GM23338 (cell line): ENCODE measurements around the gene SYT13. TPM values are rescaled to one million over a fixed set of nuclear protein-coding genes. Genes with fewer than 3 reads are reported as not detected.

Source experiments
- ATAC-seq: fragments of 200-7000 bp; cut with Tn5 transposase; 3 replicates; pipeline ENCODE4 v1.9.1; 2020
- DNase-seq: peaks from one replicate; pipeline ENCODE4 v3.0.0-alpha.2; 2015; ENCODE audit warnings: low spot score
- H2AFZ ChIP-seq: fragments of 200-600 bp; sonication (generic); 2 replicates; pipeline ENCODE4 v1.8.0; 2016; ENCODE audit warnings: antibody characterized with exemption, mild to moderate bottlenecking, moderate library complexity
- H3F3A ChIP-seq: fragments of 200-600 bp; sonication (generic); replicated peaks from 2 replicates; pipeline ENCODE4 v1.8.0; 2017; ENCODE audit warnings: antibody characterized with exemption, mixed run types, low read depth
- H3K27ac ChIP-seq: fragments of 200-600 bp; sonication (generic); 2 replicates; pipeline ENCODE4 v1.6.1; 2016; ENCODE audit warnings: low read depth
- H3K27me3 ChIP-seq: fragments of 200-600 bp; sonication (generic); 2 replicates; pipeline ENCODE4 v1.8.0; 2016; ENCODE audit warnings: mild to moderate bottlenecking, mixed run types, moderate library complexity; ENCODE audit not compliant: insufficient read depth
- H3K36me3 ChIP-seq: fragments of 200-600 bp; sonication (generic); 2 replicates; pipeline ENCODE4 v1.8.0; 2016; ENCODE audit warnings: mild to moderate bottlenecking; ENCODE audit not compliant: insufficient read depth
- H3K4me1 ChIP-seq: fragments of 200-600 bp; sonication (generic); 2 replicates; pipeline ENCODE4 v1.8.0; 2016; ENCODE audit warnings: mild to moderate bottlenecking, moderate library complexity; ENCODE audit not compliant: insufficient read depth
- H3K4me2 ChIP-seq: fragments of 200-600 bp; sonication (generic); 2 replicates; pipeline ENCODE4 v1.7.1; 2017; ENCODE audit warnings: mixed run types
- H3K4me3 ChIP-seq: fragments of 200-600 bp; sonication (generic); 2 replicates; pipeline ENCODE4 v1.6.1; 2016; ENCODE audit warnings: mixed run types
- H3K79me2 ChIP-seq: fragments of 200-600 bp; sonication (generic); replicated peaks from 2 replicates; pipeline ENCODE4 v1.8.0; 2017; ENCODE audit warnings: mild to moderate bottlenecking; ENCODE audit not compliant: insufficient read depth
- H3K9me2 ChIP-seq: fragments of 200-600 bp; sonication (generic); 2 replicates; pipeline ENCODE4 v1.8.0; 2017; ENCODE audit not compliant: insufficient read depth
- H4K20me1 ChIP-seq: fragments of 200-600 bp; sonication (generic); replicated peaks from 2 replicates; pipeline ENCODE4 v1.8.0; 2017; ENCODE audit warnings: mild to moderate bottlenecking; ENCODE audit not compliant: insufficient read depth
- H3K27ac Mint-ChIP-seq: 2 replicates; pipeline ENCODE4 v1.8.0; 2020; ENCODE audit warnings: inconsistent platforms, mild to moderate bottlenecking, moderate library complexity, mixed read lengths
- H3K27me3 Mint-ChIP-seq: 3 replicates; pipeline ENCODE4 v1.8.0; 2022; ENCODE audit warnings: low read depth, mild to moderate bottlenecking, moderate library complexity, mixed read lengths, inconsistent platforms; ENCODE audit not compliant: insufficient read depth, poor library complexity
- H3K36me3 Mint-ChIP-seq: 3 replicates; pipeline ENCODE4 v1.8.0; 2021; ENCODE audit warnings: low read depth, mild to moderate bottlenecking, inconsistent platforms, moderate library complexity, mixed read lengths
- H3K4me1 Mint-ChIP-seq: 3 replicates; pipeline ENCODE4 v1.8.0; 2020; ENCODE audit warnings: mild to moderate bottlenecking, inconsistent platforms, mixed read lengths
- H3K4me3 Mint-ChIP-seq: 3 replicates; pipeline ENCODE4 v1.8.0; 2021; ENCODE audit warnings: moderate library complexity, mild to moderate bottlenecking, inconsistent platforms, mixed read lengths
- H3K9me3 Mint-ChIP-seq: 3 replicates; pipeline ENCODE4 v1.8.0; 2020; ENCODE audit warnings: moderate library complexity, mild to moderate bottlenecking, inconsistent platforms, mixed read lengths
- CREB1 ChIP-seq: fragments of 250-450 bp; sonication (Bioruptor Pico); IDR thresholded peaks from 2 replicates; pipeline ENCODE4 v1.5.0; 2020; ENCODE audit warnings: low read depth, mild to moderate bottlenecking, moderate library complexity
- CTCF ChIP-seq, 2 experiments: fragments of 200-600 bp in 1 of 2; sonication (generic) in 1 of 2; conservative IDR thresholded peaks; 2 replicates each; pipeline versions ENCODE4 v1.5.1 to v1.6.1; 2016 to 2017; ENCODE audit warnings: antibody characterized with exemption in 2 of 2, low read depth in 2 of 2, mild to moderate bottlenecking in 2 of 2, moderate library complexity in 1 of 2
- EZH2 ChIP-seq: fragments of 200-600 bp; sonication (generic); IDR thresholded peaks from one replicate; pipeline ENCODE4 v1.8.0; 2017; ENCODE audit warnings: antibody characterized with exemption, mild to moderate bottlenecking, low read depth; ENCODE audit not compliant: unreplicated experiment
- EZH2phosphoT487 ChIP-seq: fragments of 200-600 bp; sonication (generic); IDR thresholded peaks from one replicate; pipeline ENCODE4 v1.8.1; 2018; ENCODE audit warnings: antibody characterized with exemption; ENCODE audit not compliant: unreplicated experiment
- JUNB ChIP-seq: IDR thresholded peaks from one replicate; pipeline ENCODE4 v1.6.1; 2016; ENCODE audit warnings: antibody characterized with exemption; ENCODE audit not compliant: unreplicated experiment
- NANOG ChIP-seq: IDR thresholded peaks from 2 replicates; pipeline ENCODE4 v1.6.1; 2016; ENCODE audit warnings: antibody characterized with exemption, borderline replicate concordance
- STAT1 ChIP-seq: IDR thresholded peaks from one replicate; pipeline ENCODE4 v1.6.1; 2016; ENCODE audit warnings: antibody characterized with exemption; ENCODE audit not compliant: unreplicated experiment
- ZNF331 ChIP-seq: fragments of 250-450 bp; sonication (Bioruptor Pico); IDR thresholded peaks from 2 replicates; pipeline ENCODE4 v1.5.0; 2020; ENCODE audit warnings: low read depth, mild to moderate bottlenecking, moderate library complexity
- polyA plus RNA-seq: library from polyadenylated mRNA; unstranded; fragments of >200 nt; fragmentation: Nextera tagmentation; extraction: Ambion mirVana; gene quantifications from 2 replicates; pipeline ENCODE4 v1.2.1, GENCODE V29; 2016
- total RNA-seq: library from RNA; depleted of rRNA; stranded (reverse); fragments of >200 nt; shearing (Covaris generic); gene quantifications from 2 replicates; pipeline ENCODE4 v1.2.3, GENCODE V29; 2014
- TF ChIP-seq, protein P1 (sequence below): IDR thresholded peaks from one replicate; pipeline ENCODE4 v1.6.1; 2018; ENCODE audit warnings: antibody characterized with exemption; ENCODE audit not compliant: unreplicated experiment

Gene SYT13
- total and polyA plus RNA-seq, 2 experiments from 2014 or later, result 3.4 to 16.3 TPM

DNA sequence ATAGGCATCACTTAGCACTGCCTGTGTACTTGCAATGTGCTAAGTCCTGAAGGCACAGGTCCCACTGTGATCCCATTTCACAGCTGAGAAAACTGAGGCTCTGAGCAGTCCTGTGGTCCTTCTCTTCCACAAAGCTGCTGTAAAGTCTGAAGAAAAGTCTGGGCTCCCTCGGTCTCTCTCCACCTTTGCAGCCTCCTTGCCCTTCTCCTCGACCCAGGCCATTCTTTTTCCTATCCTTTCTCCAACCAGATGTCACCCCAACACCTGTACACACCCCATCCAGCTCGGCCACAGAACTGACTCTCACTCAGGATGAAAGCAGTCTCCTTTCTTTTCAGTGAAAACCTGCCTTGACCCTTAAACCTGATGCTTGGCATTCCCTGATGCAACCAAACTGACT, 42.6 kb upstream of the SYT13 start:
- no peak overlapping the region for H3K4me3 Mint-ChIP-seq
- no peaks in the 10 kb centered on the region for H3K79me2 ChIP-seq
- no peak for TF ChIP-seq JUNB
- TF ChIP-seq NANOG, result no peak
- no peak for TF ChIP-seq EZH2phosphoT487

GRCh38 chr11:45324459-45324858, 38.3 kb upstream of the SYT13 start:
- no peaks in the 10 kb centered on the region for H3K27me3 ChIP-seq
- no peaks in the 10 kb centered on the region for H3K36me3 ChIP-seq
- H3K4me3 ChIP-seq, result no peak overlapping the region
- no peak overlapping the region for H3K27ac ChIP-seq
- no peaks in the 10 kb centered on the region for H4K20me1 ChIP-seq
- no peak overlapping the region for H3K4me2 ChIP-seq
- Mint-ChIP-seq H3K4me3 (no peak overlapping the region), H3K36me3 (no peaks in the 10 kb centered on the region; the same call in 2 of the 3 replicates), H3K9me3 (peaks cover 6% of the 10 kb centered on the region; the same call in 1 of the 3 replicates), H3K27me3 (peaks cover 8% of the 10 kb centered on the region), H3K4me1 (no peaks in the 10 kb centered on the region), H3K27ac (no peak overlapping the region)
- ATAC-seq (no peak), DNase-seq (no peak)
- no peaks in the 10 kb centered on the region for H3F3A ChIP-seq
- TF ChIP-seq STAT1 (no peak), NANOG (no peak)
- H3K9me2 ChIP-seq, result no peaks in the 10 kb centered on the region; the same call in 1 of the 2 replicates
- H3K4me1 ChIP-seq, result no peaks in the 10 kb centered on the region
- no peaks in the 10 kb centered on the region for H3K79me2 ChIP-seq
- H2AFZ ChIP-seq, result no peak overlapping the region

More for the DNA sequence above, 42.6 kb upstream of the SYT13 start:
- Histone ChIP-seq H2AFZ (no peak overlapping the region), H3K4me3 (no peak overlapping the region), H3K27me3 (no peaks in the 10 kb centered on the region), H4K20me1 (no peaks in the 10 kb centered on the region), H3K9me2 (no peaks in the 10 kb centered on the region), H3K36me3 (no peaks in the 10 kb centered on the region), H3F3A (no peaks in the 10 kb centered on the region), H3K4me2 (no peak overlapping the region), H3K27ac (no peak overlapping the region), H3K4me1 (no peaks in the 10 kb centered on the region)
- DNase-seq (no peak), ATAC-seq (no peak)
- H3K9me3 Mint-ChIP-seq, result peaks cover 6% of the 10 kb centered on the region; the same call in 1 of the 3 replicates
- H3K36me3 Mint-ChIP-seq, result no peaks in the 10 kb centered on the region; the same call in 2 of the 3 replicates
- no peak overlapping the region for H3K27ac Mint-ChIP-seq
- H3K27me3 Mint-ChIP-seq, result peaks cover 7% of the 10 kb centered on the region
- peaks cover 6% of the 10 kb centered on the region; the same call in 2 of the 3 replicates for H3K4me1 Mint-ChIP-seq

DNA sequence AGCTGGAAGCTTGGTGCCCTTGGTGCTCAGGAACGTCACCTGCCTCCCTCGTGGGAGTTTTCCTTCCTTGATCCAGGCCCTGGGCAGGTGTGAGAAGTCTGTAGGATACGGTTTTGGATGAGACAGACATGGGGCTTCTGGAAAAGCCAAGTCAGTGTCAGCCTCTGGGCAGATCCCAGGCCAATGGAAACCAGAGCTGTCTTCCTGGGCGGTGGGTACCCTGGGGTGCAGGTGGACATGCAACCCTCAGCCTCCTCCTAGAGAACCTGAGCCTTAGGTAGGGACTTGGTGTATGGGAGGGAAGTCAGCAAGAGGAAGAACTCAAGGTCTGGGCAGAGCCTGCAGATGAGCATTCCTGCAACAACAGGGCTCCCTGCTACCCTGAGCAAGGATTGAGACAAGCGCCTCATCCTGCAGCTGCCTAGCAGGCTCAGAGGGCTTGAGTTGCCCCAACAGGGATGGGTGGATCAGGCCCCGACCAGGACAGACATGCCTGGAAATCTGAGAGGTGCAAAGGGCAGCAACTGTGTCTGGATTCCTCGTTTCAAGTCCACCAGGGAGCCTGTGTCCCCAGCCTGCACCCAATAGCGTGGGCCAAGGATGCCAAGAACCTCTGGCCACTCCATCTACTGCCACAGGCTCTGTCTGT, 37.6 kb upstream of the SYT13 start:
- H3K27me3 Mint-ChIP-seq, result peaks cover 7% of the 10 kb centered on the region
- ATAC-seq (no peak), DNase-seq (no peak)
- Histone ChIP-seq H3K36me3 (no peaks in the 10 kb centered on the region), H3K27ac (no peak overlapping the region), H3F3A (no peaks in the 10 kb centered on the region), H3K79me2 (no peaks in the 10 kb centered on the region), H3K27me3 (no peaks in the 10 kb centered on the region), H4K20me1 (no peaks in the 10 kb centered on the region), H3K4me1 (no peaks in the 10 kb centered on the region), H3K4me3 (no peak overlapping the region), H3K4me2 (no peak overlapping the region), H2AFZ (no peak overlapping the region), H3K9me2 (no peaks in the 10 kb centered on the region; the same call in 1 of the 2 replicates)
- no peaks in the 10 kb centered on the region; the same call in 2 of the 3 replicates for H3K36me3 Mint-ChIP-seq
- H3K4me3 Mint-ChIP-seq, result no peak overlapping the region
- no peaks in the 10 kb centered on the region for H3K4me1 Mint-ChIP-seq
- peaks cover 6% of the 10 kb centered on the region; the same call in 1 of the 3 replicates for H3K9me3 Mint-ChIP-seq
- no peak overlapping the region for H3K27ac Mint-ChIP-seq
- TF ChIP-seq STAT1, result no peak
- no peak for TF ChIP-seq CTCF (conservative IDR thresholded peaks at IDR 0.05; ENCODE audit: low read depth in 2 of 2)
- TF ChIP-seq, protein P1, sequence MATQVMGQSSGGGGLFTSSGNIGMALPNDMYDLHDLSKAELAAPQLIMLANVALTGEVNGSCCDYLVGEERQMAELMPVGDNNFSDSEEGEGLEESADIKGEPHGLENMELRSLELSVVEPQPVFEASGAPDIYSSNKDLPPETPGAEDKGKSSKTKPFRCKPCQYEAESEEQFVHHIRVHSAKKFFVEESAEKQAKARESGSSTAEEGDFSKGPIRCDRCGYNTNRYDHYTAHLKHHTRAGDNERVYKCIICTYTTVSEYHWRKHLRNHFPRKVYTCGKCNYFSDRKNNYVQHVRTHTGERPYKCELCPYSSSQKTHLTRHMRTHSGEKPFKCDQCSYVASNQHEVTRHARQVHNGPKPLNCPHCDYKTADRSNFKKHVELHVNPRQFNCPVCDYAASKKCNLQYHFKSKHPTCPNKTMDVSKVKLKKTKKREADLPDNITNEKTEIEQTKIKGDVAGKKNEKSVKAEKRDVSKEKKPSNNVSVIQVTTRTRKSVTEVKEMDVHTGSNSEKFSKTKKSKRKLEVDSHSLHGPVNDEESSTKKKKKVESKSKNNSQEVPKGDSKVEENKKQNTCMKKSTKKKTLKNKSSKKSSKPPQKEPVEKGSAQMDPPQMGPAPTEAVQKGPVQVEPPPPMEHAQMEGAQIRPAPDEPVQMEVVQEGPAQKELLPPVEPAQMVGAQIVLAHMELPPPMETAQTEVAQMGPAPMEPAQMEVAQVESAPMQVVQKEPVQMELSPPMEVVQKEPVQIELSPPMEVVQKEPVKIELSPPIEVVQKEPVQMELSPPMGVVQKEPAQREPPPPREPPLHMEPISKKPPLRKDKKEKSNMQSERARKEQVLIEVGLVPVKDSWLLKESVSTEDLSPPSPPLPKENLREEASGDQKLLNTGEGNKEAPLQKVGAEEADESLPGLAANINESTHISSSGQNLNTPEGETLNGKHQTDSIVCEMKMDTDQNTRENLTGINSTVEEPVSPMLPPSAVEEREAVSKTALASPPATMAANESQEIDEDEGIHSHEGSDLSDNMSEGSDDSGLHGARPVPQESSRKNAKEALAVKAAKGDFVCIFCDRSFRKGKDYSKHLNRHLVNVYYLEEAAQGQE, result no peak
- no peak for TF ChIP-seq ZNF331
- no peak for TF ChIP-seq EZH2
- TF ChIP-seq CREB1, result no peak
- TF ChIP-seq EZH2phosphoT487, result no peak
